DMS79 treated with DMSO at 0.1 percent for 48 hours (cell line): ENCODE data around the gene ASB18.

Source experiments
- DNase-seq: peaks from one replicate; lab custom pipeline; 2025; lab: John Stamatoyannopoulos, UW

The ASB18 gene

GRCh38 chr2:236162031-236162845 lies 102.0 kb downstream of the ASB18 start:
- DNase-seq: no peak

GRCh38 chr2:236161531-236161930 lies 102.7 kb downstream of the ASB18 start:
- DNase-seq: no peak

- no peak for DNase-seq
These were observed 103.1 kb downstream of the ASB18 start for GRCh38 chr2:236161082-236161462.

- DNase-seq: no peak
These were observed 103.7 kb downstream of the ASB18 start for GRCh38 chr2:236160366-236161081.

- DNase-seq: no peak
These were observed 104.4 kb downstream of the ASB18 start for GRCh38 chr2:236159778-236160170.

GRCh38 chr2:236158969-236159777 lies 105.0 kb downstream of the ASB18 start:
- DNase-seq: no peak

GRCh38 chr2:236157815-236158498 lies 106.2 kb downstream of the ASB18 start:
- DNase-seq: no peak

- no peak for DNase-seq
These were observed 106.8 kb downstream of the ASB18 start for GRCh38 chr2:236157366-236157765.

- no peak for DNase-seq
These were observed 107.4 kb downstream of the ASB18 start for GRCh38 chr2:236156860-236157194.

- DNase-seq: no peak
These were observed 107.9 kb downstream of the ASB18 start for GRCh38 chr2:236156095-236156859.

- DNase-seq: no peak
These were observed 108.8 kb downstream of the ASB18 start for GRCh38 chr2:236155406-236155805.

- DNase-seq: no peak
These were observed 117.8 kb downstream of the ASB18 start for GRCh38 chr2:236146436-236146835.

GRCh38 chr2:236143811-236144210 lies 120.4 kb downstream of the ASB18 start:
- DNase-seq: no peak
